Coronary artery (tissue), 2 donors: ENCODE measurements around the gene CDC6.

Experiments
- DNase-seq: peaks from one replicate; pipeline ENCODE4 v3.0.0-alpha.2; 2017; ENCODE audit warnings: low spot score
- H3K27ac ChIP-seq, 2 donors: fragments of 200-600 bp; sonication (generic); one replicate each; pipeline ENCODE4 v1.5.1; 2016 to 2019
- H3K4me3 ChIP-seq: fragments of 200-600 bp; sonication (generic); 2 replicates; pipeline ENCODE4 v1.5.1; 2016; ENCODE audit warnings: mild to moderate bottlenecking, moderate library complexity
- TF ChIP-seq, protein P1 (sequence below): fragments of 200-600 bp; sonication (generic); IDR thresholded peaks from one replicate; pipeline ENCODE4 v1.5.1; 2019; ENCODE audit warnings: antibody characterized with exemption

CDC6 gene

GRCh38 chr17:40287494-40288369, at the start of gene CDC6:
TSS of gene CDC6 (plus strand) at chr17:40287879. CDS start at chr17:40289421, 1,542 bp downstream.
- peak within 1 kb of the TSS; percentile 70 for H3K4me3 ChIP-seq
- TF ChIP-seq, protein P1, sequence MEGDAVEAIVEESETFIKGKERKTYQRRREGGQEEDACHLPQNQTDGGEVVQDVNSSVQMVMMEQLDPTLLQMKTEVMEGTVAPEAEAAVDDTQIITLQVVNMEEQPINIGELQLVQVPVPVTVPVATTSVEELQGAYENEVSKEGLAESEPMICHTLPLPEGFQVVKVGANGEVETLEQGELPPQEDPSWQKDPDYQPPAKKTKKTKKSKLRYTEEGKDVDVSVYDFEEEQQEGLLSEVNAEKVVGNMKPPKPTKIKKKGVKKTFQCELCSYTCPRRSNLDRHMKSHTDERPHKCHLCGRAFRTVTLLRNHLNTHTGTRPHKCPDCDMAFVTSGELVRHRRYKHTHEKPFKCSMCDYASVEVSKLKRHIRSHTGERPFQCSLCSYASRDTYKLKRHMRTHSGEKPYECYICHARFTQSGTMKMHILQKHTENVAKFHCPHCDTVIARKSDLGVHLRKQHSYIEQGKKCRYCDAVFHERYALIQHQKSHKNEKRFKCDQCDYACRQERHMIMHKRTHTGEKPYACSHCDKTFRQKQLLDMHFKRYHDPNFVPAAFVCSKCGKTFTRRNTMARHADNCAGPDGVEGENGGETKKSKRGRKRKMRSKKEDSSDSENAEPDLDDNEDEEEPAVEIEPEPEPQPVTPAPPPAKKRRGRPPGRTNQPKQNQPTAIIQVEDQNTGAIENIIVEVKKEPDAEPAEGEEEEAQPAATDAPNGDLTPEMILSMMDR, result no peak
- peak; percentile 99 for DNase-seq
- H3K27ac ChIP-seq, result no peak within 1 kb of the TSS

GRCh38 chr17:40241252-40241834, 46.3 kb upstream of the CDC6 start:
- Histone ChIP-seq H3K27ac (no peak overlapping the region), H3K4me3 (no peak overlapping the region)
- no peak for DNase-seq
- TF ChIP-seq, protein P1, result no peak

GRCh38 chr17:40242774-40243173, 44.9 kb upstream of the CDC6 start:
- TF ChIP-seq, protein P1, result no peak
- no peak overlapping the region for H3K27ac ChIP-seq
- DNase-seq, result no peak
- H3K4me3 ChIP-seq, result no peak overlapping the region

DNA sequence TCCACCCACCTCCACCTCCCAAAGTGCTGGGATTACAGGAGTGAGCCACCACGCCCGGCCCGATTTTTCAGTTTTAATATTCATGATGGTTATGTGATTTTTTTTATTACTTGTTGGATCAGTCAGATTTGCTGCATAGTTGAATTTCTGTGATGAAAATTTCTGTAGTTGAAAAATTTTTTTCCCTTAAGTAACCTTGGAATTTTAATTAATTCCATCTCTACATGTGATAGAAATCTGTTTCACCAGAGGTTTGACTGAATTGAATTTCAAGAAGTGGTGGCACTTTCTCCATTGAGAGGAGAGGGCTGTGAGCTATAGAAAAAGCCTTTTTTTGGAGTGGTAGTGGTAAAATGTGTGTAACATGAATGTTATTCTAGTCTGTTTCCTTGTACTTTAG, 43.9 kb upstream of the CDC6 start:
- H3K4me3 ChIP-seq, result no peak overlapping the region
- TF ChIP-seq, protein P1, result no peak

DNA sequence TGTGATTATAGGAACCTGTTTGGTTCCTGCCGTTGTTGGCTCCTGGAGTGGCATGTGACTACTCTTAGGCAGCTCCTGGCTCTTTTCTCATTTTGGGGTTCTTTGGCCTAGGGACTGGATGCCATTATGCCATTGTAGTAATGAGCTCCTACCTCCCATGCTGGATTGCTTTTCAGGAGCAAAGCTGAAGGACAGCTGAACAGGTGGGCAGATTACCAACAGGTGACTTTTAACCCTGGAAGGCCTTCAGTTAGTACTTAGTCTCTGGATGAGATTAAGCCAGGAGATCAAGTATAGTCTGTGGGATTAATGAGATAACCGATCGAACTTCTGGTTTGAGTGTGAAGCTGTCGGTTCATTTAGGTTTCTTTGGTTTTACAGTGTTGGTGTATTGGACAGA, 43.4 kb upstream of the CDC6 start:
- no peak overlapping the region for H3K27ac ChIP-seq
- TF ChIP-seq, protein P1, result no peak
- DNase-seq, result no peak
- H3K4me3 ChIP-seq, result no peak overlapping the region

More for the DNA sequence above, 43.9 kb upstream of the CDC6 start:
- DNase-seq, result no peak
- H3K27ac ChIP-seq, result no peak overlapping the region

- no peak overlapping the region for H3K27ac ChIP-seq
- DNase-seq, result no peak
- TF ChIP-seq, protein P1, result no peak
Observed at GRCh38 chr17:40247926-40248495, 39.7 kb upstream of the CDC6 start.

More at GRCh38 chr17:40247926-40248495, 39.7 kb upstream of the CDC6 start:
- H3K4me3 ChIP-seq, result no peak overlapping the region
